ENCODE data around the gene ELOVL5.
"Not testable (repeated sequence)": the region's sequence is repeated elsewhere in the genome, so short reads cannot be mapped to it uniquely, and the experiment has no call there.

Gene ELOVL5, protein sequence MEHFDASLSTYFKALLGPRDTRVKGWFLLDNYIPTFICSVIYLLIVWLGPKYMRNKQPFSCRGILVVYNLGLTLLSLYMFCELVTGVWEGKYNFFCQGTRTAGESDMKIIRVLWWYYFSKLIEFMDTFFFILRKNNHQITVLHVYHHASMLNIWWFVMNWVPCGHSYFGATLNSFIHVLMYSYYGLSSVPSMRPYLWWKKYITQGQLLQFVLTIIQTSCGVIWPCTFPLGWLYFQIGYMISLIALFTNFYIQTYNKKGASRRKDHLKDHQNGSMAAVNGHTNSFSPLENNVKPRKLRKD

DNA sequence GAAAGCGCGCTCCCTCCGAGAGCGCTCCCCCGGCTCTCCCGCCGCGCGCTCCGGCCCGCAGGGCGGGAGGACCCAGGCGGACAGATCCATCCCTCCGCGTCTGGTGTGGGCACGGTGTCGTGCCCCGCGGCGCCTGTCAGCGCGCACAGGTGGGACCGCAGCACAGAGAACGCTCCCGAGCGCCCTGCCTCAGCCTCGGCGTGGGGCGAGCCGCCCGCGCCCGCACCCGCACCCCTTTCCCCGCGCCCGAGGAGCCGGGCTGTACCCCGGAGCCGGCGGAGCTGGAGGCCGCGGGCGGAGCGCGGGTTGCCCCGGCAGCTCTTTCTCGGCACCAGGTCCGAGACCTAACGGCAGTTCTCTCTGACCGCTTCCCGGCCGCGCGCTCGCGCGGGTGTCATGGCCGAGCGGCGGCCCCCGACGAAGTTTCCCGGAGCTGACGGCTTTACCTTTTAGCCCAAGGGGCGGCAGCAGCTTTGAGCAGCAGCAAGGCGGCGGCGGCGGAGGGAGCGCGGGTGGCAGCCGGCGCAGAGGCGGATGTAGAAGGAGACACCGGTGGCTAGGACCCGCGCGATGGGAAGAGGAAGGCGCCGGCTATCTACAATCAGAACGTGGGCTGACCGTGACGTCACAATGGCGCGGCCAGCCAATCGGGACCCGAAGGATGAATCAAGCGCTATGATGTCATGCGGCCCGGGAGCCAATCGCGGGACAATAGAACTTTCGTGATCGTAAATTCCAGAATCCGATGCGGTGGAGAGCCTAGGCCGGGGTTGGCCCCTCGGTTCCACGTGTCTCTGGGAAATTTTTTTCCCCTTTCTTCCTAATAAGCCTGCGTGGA lies at the start of gene ELOVL5:
TSS of gene ELOVL5 (minus strand) at position 580 of the 838 bp plus-strand sequence. CDS start 53,251 bp downstream, outside the sequence.
- DNase-seq (ENCODE audit: low read depth): peak; percentile 93

DNA sequence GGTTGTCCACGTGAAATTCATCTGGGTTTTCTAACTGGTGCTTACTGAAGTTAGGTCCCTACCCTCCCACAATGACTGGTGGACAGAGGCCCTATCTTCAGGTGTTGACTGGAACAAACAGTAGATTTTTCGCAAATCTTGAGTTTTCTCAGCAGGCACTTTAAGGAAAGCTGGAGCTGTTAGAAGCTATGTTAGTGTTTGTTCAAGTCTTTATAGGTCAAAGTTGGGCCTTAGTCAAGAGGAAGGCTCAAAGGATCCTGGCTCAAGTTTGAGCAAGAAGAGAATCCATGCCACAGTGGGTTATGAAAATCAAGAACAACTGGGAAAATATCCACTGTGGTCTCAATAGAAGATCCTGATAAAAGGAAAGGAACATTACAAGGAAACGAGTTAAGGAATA lies 48.5 kb upstream of the ELOVL5 start:
- no peak for DNase-seq (ENCODE audit: low read depth)

DNA sequence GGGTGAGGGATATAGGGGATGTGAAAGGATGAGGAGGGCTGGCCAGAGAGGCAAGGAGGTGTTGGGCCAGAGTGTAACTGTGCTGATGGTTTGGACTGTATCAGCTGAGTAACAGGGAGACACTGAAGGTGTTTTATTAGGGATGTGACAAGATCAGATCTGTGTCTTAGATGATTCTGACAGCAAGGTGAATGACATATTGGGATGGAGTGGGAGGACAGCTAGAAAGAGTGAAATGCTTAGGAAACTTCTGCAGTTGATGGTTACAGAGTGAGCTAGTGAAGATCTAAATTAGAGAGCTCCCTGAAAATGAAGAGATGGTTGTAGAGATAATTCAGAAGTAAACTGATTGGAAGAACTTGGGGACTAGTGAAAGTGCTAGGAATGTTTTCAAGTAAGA lies 47.2 kb upstream of the ELOVL5 start:
- no peak for DNase-seq (ENCODE audit: low read depth)

DNA sequence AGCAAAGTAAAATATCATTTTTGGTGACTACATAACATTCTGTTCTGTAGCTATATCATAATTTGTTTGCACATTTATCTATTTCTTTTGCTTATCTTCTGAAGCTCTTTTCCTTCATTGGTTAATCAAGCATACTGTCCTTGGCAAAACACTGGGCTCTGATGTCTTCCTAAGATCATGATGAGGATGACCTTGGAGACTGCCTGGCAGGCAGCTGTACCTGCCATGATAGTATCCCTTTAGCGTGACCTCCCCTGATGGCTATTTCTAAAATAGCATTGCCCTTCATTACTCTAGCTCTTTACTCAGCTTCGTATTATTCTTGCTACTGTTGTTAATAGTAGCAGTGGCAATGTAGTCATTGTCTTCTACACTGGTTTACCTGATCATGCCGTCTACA lies 46.0 kb upstream of the ELOVL5 start:
- no peak for DNase-seq (ENCODE audit: low read depth)

DNA sequence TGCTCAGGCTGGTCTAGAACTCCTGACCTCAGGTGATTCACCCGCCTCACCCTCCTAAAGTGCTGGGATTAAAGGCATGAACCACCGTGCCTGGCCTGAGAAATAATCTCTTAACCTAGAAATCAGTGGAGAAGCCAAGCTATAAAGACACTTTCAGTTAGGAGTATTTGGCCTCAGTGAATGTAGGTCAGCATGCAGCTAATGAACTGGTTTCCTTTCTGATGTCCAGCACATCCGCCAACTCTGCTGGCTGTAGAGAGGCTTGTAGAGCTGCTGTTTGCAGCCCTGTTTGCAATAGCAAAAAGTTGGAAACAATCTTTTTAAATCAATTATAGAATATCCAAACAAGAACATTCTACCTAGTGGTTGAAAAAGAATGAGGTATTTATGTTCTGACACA lies 42.4 kb upstream of the ELOVL5 start:
- DNase-seq (ENCODE audit: low read depth): no peak

DNA sequence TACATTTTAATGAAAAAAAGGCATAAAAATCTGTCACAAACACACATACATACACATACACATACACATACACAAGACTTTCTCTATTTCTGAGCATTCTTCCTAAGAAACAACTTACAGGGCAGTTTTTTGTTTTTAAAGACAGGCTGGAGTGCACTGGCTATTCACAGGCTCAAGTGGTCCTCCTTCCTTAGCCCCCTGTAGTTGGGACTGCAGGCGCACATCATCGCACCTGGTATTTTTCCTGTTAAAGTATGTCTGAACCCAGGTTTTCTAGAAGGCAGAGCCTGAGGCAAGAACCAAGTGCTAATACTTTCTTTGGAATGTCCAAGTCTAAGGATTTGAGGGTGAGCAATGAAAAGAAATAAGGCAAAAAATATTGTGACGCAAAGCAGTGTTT lies 41.3 kb upstream of the ELOVL5 start:
- no peak for DNase-seq (ENCODE audit: low read depth)

DNA sequence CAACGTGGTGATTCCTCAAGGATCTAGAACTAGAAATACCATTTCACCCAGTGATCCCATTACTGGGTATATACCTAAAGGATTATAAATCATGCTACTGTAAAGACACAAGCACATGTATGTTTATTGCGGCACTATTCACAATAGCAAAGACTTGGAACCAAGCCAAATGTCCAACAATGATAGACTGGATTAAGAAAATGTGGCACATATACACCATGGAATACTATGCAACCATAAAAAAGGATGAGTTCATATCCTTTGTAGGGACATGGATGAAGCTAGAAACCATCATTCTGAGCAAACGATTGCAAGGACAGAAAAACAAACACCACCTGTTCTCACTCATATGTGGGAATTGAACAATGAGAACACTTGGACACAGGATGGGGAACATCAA lies 39.9 kb upstream of the ELOVL5 start:
- not testable (repeated sequence) for DNase-seq (ENCODE audit: low read depth)

DNA sequence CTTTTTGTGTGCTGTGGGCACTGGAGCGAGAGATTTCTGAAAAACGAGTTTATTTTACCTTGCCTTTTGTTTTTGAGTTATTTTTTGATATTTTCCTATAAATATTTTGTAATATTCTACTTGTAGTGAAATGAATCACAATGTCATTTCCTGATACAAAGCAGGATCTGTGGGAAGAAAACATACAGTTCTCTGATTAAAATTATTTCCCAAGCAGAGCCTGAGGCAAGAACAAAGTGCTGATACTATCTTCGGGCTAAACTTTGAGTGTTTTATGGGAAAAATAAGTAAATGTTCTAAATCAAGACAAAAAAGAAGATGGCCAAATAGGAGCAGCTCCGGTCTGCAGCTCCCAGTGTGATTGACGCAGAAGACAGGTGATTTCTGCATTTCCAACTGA lies 33.7 kb upstream of the ELOVL5 start:
- no peak for DNase-seq (ENCODE audit: low read depth)

DNA sequence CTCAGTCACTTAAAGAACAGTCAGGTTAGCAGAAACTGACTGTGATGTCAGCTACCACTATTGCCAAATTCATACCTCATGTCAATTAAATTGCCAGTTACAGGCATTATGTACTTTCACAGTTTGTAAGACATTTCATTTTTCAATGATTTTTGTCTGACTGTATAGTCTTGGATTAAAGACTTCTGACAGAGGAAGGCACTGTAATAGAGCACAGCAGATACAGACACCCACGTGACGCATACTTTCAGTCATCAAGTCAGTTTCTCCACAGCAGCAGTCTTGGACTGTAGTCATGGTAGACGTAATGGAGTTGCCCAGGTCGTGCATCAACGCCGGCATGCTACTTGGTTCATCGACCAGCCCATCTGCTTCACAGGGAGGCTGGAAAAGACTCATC lies 29.5 kb upstream of the ELOVL5 start:
- no peak for DNase-seq (ENCODE audit: low read depth)

DNA sequence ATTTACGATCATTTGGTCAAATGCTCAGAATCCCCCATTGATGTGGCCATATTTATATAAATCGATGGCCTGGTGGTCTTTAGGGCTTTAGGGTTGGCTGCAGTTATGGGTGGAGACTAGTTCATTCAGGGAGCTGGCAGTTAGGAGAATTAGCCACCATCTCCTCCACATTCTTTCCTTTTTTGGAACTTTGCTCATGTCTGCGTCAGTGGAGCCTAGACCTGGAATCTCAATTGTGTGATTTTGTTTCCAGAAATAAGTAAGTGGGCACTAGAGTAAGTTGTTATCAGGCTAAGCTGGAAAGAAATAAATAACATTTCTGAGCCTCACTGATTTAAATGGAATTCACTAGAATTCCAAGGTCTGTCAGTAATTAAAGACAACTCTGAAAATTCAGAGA lies 29.0 kb upstream of the ELOVL5 start:
- no peak for DNase-seq (ENCODE audit: low read depth)

DNA sequence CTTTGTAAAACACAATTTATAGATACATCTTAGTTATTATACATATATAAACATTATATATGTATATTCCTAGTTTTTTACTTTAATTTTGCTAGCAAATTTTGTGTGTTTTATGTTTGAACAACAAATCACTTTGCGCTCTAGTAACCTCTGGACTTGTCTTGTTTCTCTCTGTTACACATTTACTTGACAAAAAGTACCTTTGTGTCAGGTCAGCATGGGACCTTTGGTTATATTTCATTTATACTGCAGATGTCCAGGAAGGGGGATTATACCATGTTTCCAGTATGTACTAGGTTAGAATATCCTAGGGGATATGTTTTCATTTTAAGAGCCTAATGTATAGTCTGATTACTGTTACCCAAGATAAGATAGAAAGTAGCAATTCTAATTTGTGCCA lies 28.5 kb upstream of the ELOVL5 start:
- no peak for DNase-seq (ENCODE audit: low read depth)

DNA sequence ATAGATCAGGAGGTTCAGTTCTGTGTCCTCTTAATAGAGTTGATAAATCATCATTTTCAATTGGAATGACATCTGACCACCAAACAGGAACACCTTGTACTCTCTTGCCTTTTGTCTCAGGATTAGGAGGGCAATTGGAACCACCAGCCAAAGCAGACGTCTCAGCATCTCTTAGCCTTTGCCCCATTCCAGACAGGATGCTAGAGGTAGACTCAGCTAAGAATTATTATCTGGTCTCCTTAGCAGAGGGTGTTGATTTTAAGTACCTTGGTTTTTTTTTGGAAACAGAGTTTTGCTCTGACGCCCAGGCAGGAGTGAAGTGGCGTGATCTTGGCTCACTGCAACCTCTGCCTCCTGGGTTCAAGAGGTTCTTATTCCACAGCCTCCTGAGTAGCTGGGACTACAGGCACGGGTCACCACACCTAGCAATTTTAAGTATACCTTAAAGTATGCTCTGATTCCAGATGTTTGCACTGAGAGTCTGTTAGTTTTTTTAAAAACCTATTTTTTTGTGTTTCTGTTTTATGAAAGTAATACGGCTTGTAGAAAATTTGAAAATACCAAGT lies 28.0 kb upstream of the ELOVL5 start:
- DNase-seq (ENCODE audit: low read depth): no peak

DNA sequence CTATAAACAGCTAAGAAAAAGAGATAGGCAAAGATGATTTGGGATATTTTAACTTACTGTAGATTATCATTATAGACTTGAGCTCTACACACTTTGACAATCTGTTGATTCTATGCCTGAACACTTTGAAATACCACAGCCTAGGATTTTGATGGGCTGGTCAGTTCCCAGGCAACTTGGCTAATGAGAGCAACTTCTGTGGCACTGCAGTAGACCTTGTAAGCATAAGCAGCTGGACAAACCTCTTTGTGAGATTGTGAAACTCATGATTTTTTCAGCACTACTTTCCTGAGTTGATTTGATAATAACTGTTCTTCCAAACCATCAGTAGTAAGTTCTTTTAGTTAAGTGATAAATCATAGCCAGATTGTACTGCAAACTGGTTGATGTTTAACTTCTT lies 27.1 kb upstream of the ELOVL5 start:
- DNase-seq (ENCODE audit: low read depth): no peak

DNA sequence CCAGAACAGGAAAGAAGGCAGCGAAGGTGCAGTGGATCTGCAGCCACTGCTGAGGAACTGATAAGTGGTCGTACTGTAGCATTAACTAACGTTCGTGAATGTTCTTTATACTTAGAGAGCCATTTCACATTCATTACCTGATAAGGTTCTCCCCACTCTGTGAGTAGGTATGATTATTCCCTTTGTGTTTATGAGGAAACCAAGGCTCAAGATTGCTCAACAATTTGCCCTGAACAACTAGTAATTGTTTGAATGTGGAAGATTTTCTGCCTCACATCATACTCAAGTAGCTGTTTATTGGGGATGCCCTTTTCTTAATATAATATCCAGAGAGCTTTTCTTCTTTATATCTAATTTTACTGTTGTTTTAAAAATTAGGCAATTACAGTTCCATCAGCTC lies 24.9 kb upstream of the ELOVL5 start:
- no peak for DNase-seq (ENCODE audit: low read depth)

DNA sequence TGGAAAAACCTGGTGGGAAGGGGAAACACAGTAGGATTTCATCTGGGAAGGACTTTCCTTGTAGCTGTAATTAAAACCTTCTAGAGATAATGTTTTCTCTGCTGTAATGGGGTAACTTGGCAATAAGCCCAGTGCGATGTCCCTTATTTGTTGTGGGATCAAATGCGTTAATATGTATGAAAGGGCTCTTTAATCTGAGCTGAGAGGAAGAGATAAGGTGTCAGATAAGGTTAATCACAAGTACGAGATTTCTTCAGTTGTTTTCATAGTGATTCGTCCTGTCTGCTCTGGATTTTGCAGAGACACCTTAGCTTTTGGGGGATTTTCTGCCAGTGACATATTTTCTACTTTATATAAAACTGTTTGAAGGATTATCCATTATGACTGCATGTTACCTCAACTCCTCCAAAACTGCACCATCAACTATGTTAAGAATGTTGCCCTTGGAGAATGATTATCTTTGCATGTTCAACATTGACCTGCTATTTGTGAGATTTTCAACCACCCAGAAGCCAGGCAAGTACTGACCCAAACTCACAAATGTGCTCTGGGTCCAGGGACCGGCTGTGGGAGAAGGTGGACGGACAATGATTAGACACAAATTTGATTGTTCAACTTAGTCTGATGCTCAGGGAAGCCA lies 21.2 kb upstream of the ELOVL5 start:
- DNase-seq (ENCODE audit: low read depth): no peak

DNA sequence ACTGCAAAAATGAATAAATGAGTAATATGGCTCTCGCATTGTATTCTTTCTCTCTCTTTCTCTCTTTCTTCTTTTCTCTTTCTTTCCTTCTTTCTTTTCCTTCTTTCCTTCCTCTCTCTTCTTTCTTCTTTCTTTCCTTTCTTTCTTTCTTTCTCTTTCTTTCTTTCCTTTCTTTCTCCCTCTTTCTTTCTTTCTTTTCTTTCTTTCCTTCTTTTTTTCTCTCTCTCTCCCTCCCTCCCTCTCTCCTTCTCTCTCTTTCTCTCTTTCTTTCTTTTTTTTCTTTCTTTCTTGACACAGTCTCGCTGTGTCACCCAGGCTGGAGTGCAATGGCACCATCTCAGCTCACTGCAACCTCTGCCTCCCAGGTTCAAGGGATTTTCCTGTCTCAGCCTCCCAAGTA lies 20.3 kb upstream of the ELOVL5 start:
- DNase-seq (ENCODE audit: low read depth): no peak

DNA sequence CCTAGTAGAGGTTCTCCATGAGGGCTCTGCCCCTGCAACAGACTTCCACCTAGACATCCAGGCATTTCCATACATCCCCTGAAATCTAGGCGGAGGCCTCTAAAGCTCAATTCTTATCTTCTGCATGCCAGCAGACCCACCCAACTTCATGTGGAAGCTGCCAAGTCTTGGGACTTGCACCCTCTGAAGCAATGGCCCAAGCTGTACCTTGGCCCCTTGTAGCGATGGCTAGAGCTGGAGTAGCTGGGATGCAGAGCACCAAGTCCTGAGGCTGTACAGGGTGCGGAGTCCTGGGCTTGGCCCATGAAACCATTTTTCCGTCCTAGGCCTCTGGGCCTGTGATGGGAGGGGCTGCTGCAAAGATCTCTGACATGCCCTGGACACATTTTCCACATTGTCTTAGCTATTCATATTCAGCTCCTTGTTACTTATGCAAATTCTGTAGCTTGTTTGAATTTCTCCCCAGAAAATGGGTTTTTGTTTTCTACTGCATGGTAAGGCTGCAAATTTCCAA lies 17.4 kb upstream of the ELOVL5 start:
- DNase-seq (ENCODE audit: low read depth): no peak

DNA sequence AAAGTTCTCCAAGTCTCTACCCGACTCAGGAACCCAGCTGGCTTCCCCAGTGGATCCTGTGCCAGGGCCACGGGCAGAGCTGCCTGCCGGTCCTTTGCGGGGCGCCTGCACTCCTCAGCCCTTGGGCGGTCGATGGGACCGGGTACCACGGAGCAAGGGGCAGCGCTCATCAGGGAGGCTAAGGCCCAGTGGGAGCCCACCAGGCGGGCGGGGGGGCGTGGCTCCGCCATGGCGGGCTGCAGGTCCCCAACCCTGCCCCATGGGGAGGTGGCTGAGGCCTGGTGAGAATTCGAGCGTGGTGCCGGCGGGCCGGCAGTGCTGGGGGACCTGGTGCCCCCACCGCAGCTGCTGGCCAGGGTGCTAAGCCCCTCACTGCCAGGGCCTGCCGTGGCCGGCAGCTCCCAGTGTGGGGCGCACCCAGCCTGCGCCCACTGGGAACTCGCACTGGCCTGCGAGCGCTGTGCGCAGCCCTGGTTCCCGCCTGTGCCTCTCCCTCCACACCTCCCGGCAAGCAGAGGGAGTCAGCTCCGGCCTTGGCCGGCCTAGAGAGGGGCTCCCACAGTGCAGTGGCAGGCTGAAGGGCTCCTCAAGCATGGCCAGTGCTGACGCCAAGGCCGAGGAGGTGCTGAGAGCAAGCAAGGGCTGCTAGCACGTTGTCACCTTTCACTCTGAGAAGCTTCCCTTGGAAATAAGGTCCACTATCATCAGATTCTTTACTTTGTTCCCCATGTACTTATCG lies 14.8 kb upstream of the ELOVL5 start:
- DNase-seq (ENCODE audit: low read depth): no peak

DNA sequence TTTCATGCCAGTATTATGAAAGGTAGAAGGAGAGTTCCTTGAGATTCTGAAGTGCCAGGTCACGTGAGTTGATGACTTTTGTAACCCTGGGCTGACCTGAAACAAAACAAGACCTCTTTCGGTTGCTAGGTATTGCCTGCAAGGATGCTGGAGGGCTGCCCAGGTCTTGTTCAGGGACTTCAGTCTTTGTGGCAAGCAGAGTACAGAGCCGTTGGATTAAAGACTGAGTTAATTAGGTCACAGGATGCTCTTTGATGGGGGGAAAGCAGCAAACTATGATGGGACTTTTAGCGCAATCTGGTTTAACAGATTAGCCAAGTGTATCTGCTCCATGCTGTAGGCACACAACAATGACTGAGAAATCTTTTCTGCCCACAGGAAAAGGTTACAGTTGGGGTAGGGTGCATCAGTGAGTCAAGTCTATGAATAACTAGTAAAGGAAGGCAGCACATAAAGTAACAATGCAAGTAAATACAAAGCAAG lies 12.8 kb upstream of the ELOVL5 start:
- DNase-seq (ENCODE audit: low read depth): no peak

DNA sequence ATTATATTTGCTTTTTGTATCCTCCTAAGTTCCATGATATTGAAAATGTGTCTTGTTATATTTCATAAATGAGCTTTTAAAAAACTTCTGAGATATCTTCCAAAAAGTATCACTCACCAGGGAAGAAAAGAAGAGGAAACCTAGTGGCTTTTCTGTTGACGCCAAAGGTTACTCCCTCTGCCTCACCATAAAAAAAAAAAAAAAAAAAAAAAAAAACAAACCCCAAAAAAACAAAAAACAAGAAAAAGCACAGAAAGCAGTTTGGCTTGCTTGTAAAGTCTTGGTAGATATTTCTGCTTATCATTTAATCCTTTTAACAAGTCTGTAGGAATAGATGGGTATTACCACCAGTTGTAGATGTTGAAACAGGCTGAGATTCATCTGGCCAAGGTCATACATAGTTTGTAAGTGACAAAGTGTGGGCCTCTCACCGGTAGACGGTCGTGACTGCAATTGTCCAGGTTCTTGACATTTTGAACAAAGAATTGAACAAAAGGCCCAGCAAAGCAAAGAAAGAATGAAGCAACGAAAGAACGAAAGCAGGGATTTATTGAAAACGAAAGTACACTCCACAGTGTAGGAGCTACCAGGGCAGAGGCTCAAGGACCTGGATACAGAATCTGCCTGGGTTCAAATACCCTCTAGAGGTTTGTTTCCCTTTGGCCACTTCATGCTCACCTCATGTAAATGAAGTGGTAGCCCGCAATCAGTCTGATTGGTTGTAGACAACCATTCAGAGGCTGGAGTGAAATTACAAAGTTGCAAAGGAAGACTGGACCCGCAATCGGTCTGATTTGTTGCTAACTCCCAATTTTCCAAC lies 11.6 kb upstream of the ELOVL5 start:
- no peak for DNase-seq (ENCODE audit: low read depth)

DNA sequence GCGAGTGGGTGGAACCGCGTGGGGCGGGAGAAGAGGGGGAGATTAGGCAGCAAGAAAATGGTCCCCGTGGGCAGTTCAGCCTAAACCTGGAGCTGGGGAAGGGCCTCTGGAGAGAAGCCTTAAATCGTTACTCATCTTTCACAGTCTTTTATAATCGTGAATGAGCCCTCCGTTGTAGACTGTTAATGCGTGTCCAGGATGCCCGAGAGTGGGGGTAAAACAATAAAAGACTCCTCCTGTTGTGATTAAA lies 11.0 kb upstream of the ELOVL5 start:
- DNase-seq (ENCODE audit: low read depth): no peak
